Measurements from ENCODE around the gene DCC.

The DCC gene

DNA sequence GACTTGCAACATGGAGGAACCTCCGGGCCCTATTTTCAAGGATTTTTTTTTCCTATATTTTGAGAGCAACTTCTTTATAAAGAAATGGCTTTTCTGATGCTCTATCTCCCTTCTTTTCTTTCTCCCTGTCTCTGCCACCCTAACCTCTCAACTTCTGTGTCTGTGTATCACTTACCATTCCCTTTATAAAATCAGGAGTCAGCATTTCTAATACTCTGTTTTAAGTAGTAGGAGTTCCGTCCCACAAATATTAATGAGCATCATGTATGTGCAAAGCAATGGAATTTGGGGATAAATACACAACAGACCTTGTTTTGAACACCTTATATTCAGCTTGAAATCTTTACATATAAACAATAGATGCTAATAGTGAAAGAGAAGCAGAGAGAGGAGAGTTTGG lies 268.0 kb downstream of the DCC start:
- DNase-seq, result no peak

DNA sequence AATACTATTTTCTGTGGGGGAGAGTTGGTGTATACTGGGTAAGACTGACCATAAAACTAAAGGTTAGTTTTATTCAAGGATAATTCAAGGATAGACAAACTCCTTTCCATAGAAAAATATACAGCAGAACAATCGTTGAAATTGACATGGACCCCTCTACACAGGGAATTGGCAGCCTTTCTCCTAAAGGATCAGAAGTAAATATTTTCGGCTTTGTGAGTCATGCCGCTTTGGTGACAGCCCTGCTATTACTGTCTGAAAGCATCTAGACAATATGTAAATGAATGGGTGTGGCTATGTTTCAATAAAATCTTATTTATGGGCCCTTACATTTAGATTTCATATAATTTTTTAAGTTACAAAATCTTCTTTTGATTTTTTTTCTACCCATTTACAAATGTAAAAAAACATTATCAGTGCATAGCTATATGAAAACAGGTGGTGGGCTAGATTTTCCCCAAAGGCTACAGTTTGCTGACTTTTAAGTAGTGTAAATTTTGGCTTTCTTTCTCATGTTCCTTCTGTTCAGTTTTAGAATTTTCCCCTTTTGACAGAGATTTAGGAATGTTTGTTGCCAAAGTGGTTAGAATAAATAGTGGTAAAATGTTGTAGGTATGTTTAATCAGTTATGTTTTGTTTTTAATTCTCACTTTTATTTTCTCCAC lies 270.6 kb downstream of the DCC start:
- no peak for DNase-seq

DNA sequence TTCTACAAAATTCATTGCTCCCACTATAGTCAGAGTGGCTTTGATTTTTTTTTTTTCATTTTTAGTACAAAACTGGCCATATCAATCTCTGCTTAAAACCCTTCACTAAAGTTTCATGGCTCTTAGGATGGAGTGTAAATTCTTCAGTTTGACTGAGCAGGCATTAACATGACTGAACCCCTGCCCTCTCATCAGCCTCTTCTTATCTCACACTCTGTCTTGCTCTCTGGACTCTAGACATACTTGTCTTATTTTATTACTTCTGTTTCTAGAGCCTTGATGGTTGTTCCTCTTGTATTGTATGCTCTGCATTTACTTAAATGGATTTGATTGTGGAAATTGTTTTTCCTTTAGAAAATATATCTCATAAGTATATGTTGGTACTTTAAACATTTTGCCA lies 272.4 kb downstream of the DCC start:
- DNase-seq, result no peak

DNA sequence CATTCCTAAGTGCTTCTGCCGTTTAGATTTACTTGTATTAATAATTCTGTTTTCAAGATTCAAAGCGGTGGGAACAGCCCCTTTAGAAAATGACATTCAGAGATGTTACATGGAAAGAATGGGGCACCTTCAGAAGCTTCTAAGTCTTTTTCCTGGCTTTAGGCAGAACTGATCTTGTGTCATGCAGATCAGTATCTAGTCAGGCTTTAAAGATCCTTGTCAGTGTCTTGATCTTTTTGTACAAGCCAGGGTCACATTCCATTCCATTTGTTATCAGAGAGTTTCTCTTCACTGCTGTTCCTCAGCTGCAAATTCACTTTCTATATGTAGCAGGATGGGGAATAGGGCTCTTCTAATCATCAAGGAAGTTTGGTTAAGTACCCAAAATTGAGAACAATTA lies 275.3 kb downstream of the DCC start:
- no peak for DNase-seq

DNA sequence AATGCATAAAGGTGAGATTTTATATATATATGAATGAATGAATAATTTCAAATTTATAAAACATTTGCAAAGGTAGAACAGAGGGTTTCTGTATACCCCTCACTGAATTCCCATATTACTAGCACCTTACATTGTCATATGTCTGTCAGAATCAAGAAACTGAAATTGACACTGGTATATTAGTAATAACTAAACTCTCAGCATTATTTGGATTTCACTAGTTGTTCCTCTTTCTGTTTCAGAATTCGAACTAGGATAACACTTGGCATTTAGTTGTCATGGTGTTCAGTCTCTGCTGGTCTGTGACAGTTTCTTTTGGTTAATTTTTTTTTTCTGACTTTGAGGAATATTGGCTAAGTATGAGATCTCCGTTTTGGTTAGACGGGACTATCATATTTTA lies 275.9 kb downstream of the DCC start:
- DNase-seq, result no peak

DNA sequence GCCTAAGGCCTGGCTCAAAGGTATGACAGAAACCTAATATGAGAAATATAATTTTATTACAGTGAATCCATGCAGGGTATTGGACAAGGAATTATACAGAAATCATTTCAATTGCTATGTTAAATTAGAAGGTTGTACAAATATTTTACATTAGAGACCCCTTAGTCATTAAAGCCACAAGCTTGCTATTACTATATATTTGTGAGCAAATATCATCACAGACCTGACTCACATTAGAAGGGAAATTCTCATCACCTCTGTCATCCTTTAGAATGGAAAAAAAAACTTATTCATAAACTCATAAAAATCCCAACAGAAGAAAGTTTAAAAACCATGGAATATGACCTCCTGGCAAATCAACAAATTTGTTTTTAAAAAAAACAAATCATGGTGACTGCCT lies 277.9 kb downstream of the DCC start:
- no peak for DNase-seq

DNA sequence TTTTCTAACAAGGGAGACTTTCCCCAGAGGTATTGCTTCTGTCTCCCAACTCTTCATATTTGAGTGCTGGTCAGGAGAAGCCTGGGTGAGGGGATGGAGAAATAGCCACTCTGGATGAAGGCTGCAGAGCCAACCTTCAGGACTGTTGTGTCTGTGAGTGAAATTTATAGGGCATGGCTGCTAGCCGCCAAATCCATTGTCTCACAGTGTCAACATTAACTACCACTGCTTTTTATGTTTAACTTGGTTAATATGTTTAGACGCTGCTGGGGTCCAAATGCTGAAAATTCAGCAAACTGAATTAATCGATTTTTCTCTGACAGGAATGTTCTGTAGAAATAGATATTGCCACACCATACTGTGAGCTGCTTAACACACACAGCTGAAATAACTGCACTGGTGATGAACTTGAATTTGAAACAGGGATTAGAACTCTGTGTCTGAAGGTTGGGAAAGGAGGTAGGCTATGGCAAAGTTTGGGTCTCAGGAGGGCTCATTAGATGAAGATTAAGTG lies 281.0 kb downstream of the DCC start:
- no peak for DNase-seq

DNA sequence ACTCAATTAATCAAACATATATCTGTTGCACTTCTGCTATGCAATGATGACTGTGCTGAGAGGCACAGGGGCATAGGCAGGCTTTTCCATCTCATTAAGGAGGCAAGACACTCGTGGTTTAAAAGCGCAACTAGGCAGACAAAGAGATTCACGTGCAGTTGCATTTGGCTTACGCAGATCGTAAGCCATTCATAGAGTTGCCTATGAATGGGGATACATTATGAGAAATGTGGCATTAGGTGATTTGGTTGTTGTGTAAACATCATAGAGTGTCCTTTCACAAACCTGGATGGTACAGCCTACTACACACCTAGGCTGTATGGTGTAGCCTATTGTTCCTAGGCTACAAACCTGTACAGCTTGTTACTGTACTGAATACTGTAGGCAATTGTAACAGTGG lies 284.7 kb downstream of the DCC start:
- DNase-seq, result no peak

DNA sequence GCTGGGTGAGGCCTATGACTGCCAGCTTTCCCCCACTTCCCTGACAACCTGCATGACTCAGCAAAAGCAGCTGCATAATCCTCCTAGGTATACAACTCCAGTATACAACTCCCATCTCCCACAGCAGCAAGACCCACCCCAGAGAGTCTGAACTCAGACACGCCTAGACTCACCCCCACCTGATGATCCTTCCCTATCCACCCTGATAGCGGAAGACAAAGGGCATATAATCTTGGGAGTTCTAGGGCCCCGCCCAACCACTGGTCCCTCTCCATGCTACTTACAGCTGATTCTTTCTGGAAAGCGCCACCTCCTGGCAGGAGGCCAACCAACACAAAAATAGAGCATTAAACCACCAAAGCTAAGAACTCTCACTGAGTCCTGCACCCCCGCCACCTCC lies 296.5 kb downstream of the DCC start:
- DNase-seq, result no peak

DNA sequence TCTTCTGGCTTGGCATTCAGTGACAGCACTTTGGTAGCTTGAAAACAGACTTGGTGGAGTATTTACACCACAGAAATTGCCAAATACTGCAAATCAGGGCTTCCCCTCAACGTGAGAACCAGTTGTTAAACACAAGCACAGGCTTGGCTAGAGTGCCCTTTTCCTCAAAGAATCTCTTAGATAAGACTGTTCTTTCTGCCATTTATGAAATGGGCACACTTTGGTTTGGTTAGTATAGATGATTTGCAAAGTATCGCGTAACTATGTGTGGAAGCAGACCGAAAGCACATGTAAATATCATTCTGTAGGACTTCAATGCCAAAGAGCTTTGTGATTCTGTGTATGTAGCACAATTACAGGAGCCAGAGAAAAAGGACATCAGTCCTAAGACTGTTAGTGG lies 308.2 kb downstream of the DCC start:
- no peak for DNase-seq

DNA sequence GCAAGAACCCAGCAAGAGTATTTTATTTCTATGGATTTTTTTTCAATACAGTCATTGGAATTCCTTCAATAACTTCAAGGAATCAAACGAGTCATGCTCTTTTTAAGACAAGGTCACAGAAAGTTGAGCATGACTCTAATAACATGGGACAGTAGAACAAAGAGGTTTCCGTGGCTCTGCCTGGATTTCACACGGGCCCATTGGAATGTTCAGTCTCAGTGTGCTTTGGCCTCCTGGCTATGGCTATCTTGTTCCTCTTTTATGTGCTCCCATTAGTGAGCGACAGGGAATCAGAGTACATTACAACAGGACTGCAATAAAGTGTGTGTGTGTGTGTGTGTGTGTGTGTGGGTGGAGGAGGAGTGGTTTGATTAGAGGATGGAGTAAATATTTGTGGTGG lies 312.4 kb downstream of the DCC start:
- no peak for DNase-seq

DNA sequence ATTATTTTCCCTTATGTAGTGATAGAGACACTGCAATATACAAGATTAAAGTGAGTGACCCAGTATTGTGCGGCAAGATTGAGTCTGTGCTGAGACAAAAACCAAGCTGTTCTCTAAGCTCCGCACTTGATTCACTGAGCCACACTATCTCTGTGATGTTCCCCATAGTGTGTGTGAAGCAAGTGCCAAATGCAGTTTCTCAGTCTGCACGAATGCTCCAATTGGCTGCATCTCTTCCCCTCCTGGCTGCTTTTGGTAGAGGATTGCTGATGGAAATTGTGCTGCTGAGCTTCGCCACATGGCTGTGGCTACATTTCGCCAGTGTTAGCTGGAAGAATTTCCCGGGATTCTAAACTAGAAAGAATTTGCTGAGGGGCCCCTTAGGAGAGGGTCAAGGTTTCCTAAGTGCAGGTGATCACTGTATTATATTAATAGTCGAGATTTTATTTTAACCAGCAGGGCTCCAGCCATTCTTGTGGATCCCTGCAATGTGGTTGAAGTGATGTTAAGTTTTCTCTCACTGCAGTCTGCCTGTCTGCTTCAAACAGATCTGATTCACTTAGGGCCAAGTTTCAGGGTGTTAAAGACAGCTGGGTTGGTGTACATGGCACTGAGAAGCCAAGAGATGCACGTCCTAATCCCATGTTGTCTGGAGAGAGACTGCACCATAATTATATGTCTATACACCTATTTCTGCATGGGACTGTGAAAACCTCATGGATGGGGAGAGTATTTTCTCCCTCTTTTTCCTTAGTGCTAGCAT lies 317.2 kb downstream of the DCC start:
- no peak for DNase-seq

DNA sequence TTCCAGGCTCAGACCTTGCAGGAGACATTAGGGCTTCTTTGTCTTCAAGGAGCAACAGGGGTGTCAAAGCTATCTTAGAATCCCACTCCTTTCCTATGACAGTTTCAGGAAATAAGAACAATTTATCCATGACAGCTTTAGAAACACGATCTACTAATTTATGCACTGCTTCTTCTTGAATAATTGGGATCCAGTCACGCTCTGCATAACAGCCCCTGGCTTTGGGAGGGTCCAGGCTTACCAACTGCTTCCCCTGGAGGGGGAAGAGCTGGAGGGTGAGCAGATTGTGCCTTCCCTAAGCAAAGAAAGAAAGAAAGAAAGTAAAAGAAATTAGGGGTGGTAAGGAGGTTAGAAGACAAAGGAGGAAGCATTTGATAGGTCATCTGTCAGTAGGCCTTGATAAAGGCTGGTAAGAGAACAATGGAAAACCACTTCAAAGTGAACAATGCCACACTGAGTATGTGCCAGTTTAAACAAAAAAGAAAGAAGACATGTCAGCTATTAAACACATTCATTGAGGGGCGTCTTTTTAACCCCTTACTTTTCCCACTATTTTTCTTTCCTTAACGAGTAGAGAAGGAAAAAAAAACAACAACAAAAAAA lies 327.6 kb downstream of the DCC start:
- no peak for DNase-seq

DNA sequence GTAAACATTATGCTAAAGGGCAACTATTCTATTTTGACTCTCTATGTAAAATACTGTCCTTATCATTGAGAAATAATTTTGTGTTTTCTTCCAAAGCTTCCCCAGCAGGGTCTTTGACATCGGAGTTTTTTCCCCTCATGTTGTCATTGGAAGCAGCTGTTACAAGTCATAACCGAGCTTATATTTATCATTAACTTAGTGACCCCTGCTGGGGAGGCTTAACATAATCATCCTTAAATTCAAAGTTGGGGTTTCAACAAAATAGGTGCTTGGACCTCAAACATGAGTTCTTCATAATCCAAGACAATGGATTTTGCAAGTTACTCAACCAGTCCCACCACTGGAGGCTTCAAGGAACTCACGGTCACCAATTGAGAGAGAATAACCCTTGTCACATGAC lies 330.9 kb downstream of the DCC start:
- peak; percentile 5 to 9 for DNase-seq

DNA sequence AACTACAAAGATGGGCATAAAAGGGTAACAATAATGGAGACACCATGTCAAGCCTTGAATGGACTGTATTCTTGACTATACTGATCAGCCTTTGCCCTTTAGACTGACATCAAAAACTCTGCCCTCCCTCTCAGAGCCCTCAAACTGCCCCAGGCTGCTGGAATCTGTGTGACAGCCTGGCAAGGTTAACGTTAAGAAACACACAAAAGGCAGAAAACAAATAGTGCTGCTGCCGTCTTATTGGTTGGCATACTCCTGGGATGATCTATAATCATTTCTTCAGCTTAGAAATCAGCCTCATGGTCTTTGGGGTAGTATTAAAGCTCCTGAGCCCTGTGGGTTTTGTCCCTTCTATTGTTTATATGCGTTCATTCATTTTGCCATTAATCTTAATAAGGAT lies 338.0 kb downstream of the DCC start:
- DNase-seq, result no peak

DNA sequence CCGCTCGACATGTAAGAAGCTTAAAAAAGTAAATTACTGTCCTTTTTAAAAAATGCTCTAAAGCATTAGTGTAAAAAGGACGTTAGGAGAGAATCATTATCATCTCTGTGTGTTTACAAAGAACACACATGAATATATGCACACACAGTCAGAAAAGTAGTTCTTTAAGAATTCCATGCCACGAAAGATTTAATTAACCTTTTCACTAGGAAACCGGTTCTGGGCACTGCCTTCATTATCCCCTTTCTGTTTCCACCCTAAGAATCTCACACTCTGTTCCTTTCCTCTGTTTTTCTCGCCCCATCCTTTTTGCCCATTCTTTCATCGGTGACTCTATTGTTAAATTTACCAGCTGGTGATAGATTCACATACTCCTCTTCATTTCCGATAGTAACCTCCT lies 338.6 kb downstream of the DCC start:
- DNase-seq, result no peak

DNA sequence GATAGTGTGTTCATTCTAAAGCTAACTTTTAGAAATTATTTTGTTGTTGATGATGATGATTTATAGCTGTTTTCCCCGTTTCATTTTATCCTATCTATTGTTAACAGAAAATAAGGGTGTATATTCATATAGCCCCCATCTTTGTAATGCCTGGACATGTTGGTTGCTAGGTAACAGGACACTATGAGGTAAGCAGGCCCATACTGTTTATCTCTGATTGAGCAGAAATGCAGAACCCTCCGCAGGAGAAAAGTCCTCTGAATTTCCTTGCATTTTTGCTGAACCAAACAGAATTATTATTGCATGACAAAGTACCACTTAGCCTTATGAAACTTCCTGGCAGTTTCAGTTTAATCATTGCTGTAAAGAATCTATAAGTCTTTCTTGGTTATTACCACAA lies 339.4 kb downstream of the DCC start:
- no peak for DNase-seq

DNA sequence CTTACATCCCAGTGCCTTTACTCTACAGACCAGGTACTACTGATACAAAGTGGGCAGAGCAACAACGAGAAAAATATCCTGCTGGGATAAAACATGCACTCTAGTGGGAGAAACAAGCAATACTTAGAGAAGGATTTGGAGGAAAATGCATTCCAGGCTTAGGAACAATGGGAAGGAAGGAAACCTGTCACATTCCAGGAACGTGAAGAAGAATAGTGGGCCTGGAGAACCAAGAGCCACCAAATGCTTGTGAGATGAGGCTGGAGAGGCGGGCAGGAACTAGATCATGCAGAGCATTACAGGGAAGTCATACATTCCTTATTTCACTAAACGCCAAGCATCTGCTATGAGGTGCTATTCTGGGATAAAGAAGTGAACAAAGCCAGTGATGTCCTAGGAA lies 342.3 kb downstream of the DCC start:
- DNase-seq, result no peak

DNA sequence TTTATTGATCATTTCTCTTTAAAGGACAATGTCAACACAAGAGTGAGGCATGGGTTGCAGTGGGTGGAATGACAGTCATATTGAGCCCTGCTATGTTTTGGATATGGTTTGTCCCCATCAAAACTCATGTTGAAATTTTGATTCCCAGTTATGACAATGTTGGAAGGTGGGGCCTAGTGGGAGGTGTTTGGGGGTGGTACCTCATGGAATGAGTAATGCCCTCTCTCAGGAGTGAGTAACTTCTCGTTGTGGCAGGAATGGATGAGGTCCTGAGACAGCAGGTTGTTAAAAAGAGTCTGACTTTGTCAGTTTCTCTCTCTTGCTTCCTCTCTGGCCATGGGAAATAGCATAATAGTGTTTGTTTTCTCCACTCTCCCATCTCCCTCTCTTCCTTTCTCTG lies 345.3 kb downstream of the DCC start:
- DNase-seq, result no peak

DNA sequence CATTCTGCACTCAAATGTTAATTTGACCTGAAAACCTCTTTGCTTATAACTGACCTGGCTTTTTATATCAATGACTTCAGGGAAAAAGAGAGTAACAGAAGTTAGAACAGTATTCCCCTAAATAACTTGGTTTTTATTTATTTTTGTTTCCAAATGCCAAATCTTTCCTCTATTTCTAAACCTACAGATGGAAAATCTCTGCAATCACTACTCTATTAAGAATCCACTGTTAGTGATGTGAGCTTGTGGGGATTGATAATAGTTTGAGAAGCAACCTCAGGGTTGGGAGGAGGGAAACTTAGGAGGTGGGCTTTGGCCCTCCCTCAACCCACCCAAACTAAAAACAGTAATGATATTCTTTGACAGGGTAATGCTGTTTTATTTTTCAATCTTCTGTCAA lies 351.8 kb downstream of the DCC start:
- no peak for DNase-seq

DNA sequence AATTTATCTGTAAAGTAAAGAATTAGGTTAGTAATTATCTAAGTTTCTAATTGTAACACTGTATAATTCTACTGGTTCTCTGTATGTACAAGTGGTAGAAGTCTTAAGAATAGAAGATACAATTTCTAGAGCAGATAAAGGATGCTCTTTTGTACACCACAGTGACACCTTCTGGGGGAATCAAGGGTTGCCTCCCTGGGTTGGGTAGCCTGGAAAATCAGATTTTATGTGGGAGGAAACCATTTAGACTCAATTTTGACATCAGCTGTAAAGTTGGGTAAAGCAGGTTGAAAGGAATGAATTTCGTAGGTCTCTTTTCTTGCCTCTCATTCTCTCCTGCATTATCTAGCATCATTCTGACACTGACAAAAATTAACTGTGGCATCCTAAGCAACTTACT lies 354.8 kb downstream of the DCC start:
- peak in 1 of 2 experiments; percentile 6 for DNase-seq

DNA sequence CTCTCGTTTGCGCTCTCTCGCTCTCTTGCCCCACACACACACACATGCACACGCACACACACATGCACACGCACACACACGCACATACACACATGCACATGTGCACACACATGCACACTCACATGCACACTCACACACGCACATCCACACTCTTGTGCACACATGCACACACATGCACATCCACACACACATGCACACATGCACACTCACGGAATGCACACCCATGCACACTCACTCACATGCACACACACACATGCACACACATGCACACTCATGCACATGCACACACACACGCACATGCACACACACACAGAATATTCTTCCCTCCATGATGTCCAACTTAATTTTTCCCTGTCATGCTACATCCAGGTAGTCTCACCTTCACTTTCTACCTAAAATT lies 360.1 kb downstream of the DCC start:
- no peak for DNase-seq

DNA sequence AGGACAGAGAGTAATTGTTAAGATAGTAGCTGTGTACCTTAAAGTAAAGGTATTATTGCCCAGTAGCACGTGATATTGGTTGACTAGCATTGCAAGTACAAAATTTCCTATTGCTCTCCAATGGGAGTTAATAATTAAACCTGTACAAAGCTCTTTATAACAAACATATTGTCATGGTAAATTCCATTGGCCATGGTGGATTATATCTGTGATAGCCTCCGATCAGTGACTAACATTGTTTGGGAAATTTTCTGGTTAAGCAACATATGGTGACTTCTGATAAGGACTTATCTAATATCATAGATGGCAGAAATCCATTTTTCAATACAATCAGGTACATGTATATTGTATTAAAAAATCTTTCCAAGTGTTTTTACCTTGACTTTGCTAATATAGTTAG lies 360.8 kb downstream of the DCC start:
- no peak for DNase-seq

DNA sequence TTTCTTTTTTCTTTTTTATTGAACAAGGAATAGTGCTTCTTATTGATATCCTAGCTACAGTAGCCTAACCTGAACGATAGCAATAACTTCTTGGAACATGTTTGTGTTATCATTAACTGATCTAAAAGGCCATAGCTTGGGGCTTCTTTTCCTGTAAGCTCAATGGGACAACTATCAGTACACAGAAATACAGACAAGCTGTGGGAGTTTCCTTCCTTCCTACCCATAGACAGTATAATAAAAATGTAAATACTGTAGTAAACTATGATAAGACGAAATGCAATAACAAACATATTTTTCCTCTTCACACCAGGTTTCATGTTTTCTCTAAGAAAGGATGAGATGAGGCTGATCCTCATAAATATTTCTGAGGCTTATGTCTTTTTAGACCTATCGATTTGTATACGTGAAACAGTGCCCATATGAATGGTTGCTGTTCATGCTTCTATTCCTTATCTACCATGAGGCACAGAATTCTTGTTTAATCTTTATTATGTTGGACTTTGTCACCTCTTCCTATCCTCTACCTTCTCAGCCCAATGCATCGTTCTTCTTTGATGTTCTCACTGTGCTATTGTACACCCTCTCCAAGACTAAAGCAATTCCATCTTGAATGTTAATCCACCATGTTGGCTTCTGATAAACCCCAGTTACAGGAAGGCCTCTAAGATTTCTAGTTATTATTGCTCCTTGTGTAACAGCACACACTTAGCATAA lies 361.4 kb downstream of the DCC start:
- DNase-seq, result no peak
